Suppressor macrophage (primary cell): Measurements from ENCODE around the gene RETREG3.

ENCODE experiments used
- DNase-seq, 4 experiments: peaks; one replicate each; pipeline ENCODE4 v3.0.0-alpha.2; 2020 to 2022

The RETREG3 gene

DNA sequence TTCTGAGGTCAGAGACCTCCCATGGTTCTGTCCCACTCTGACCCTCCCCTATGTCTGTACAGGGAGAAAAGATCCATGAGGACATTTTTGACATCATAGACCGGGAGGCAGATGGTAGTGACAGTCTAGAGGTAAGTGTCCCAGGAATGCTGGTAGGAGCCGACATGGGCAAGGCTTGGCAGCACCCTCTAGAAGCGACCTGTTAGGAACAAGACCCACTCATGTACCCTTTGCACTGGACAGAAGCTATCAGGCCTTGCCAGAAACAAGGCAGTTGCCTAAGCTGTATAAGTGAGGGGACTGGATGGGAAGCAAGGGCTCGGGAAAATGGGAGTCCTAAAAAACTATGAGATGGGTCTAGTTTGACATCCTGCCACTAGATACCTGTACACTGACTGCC lies 2.8 kb upstream of the RETREG3 start:
- no peak for DNase-seq

DNA sequence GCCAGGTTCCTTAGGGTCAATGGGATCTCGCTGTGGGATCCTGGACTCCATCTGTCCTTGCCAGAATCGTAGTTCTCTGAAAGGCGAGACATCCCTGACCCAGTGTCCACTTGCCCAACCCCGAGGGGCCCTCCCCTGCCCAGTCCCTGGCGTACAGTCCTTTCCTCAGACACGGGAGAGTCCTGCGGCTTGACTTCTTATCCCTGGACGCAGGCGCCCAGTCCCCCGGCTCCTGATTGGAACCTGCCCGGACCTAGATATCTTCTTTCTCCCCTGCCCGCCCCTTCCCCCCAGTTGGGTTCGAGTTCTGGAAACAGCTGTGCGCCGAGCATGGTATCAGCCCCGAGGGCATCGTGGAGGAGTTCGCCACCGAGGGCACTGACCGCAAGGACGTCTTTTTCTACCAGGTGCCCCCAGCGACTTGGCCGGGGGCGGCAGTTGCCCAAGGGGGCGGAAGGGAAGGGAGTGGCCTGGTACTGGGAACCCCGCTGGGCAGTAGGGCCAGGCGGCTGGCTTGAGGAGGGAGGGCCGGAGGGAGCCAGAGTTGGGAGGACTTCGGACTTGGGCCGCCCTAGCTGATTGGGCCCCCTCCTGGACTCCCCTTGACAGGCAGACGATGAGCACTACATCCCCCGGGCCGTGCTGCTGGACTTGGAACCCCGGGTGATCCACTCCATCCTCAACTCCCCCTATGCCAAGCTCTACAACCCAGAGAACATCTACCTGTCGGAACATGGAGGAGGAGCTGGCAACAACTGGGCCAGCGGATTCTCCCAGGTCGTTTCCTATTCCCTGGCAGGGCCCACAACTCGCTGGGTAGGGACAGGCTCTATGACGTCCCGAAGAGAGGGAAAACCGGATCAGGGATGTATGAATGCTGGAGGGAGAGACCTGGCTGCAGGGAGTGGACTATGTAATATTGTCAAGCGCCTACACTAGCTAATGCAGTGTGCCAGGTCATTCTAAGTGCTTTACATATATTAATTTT lies 934 bp upstream of the RETREG3 start:
- DNase-seq, result peak in 2 of 4 experiments; percentile 19 to 47

DNA sequence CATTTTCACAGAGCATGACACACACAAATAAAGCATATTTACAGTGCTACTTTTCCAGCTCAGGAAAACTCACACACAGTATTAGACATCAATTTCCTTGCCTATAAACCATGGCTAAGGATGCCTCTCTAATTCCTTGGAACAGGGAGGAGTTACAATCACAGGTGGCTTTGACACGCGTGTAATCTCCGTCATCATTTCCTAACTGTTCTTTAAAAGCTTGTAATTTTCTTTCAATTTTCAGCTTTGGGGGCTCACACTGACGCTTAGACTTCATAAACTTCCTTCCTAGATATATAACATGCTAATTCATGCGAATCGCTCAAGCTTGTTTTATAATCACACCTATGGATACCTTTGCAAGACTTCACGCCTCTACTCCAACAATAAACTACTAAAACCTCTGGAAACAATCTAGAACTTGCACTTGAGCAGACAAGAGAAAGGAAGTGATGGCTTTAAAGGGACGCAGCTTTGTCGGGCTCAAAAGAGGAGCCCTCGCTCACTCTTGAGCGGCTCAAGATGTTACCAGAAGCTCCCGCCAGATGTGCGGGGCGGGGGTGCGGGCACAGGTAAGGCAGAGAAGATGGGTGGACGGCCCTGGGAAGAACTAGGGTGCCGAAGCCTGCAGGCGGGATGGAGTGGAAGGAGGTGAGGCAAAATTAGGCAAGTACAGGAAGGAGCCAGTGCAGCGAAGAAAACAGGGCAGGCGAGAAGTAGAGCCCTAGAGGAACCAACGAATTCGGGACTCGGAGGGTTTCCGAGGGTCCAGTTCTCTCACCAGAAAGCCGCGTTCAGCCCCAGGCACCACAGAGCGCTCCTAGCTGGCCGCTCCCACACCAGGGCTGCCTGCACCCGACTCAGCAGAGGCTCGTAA lies 631 bp downstream of the RETREG3 start:
- peak; percentile 5 to 46 (median 33) for DNase-seq

DNA sequence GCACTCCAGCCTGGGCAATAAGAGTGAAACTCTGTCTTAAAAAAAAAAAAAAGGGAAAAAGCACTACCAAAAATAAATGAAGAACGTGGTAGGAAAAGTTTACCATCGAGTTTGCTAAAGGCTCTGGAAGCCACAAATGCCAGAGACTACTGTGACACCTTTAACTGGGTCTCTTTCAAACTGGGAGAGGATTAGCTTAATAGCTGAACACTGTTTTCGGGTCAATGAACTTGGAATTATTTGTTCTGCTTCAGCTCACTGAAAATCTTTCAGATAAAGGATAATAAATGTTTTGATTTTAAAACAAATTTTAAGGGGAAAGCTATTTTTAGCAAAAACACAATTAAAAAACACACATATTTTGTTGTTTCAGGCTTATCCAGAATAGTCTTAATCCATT lies 1.4 kb downstream of the RETREG3 start:
- DNase-seq, result no peak

DNA sequence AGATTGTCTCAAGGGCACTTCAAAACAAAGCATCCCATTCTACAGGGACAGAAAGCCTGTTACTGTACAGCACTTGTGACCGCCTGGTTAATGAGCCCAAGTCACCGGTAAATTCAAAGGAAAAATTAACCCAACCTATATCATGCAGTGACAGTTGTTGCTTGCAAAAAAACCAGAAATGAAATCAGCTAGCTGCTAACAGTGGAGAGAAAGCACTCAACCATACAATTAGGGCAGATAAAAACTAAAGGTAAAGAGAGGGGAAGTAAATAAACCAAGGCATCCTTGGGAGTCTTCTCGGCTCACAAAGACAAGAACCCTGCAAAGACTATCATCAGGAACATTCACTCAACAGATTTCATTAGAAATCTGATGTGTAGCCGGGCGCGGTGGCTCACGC lies 5.9 kb downstream of the RETREG3 start:
- no peak for DNase-seq

DNA sequence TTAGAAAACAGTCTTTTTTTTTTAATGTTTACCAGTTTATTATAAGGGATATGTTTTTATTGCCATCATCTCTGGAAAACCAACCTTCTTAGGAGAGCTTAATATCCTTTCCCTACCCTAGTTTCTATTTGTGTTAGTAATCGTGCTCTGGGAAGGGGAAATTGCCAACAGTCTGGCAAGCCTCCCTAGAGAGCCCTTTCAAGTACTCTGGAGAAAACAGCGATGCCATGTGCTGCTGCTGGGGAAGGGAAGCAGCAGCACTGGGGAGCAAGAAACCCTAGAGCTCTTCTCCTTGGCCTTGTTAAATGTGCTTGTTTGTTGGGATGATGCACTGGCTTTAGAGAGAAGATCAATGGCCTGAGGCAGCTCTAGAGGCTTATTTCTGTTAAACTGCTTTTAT lies 10.3 kb downstream of the RETREG3 start:
- DNase-seq, result no peak

DNA sequence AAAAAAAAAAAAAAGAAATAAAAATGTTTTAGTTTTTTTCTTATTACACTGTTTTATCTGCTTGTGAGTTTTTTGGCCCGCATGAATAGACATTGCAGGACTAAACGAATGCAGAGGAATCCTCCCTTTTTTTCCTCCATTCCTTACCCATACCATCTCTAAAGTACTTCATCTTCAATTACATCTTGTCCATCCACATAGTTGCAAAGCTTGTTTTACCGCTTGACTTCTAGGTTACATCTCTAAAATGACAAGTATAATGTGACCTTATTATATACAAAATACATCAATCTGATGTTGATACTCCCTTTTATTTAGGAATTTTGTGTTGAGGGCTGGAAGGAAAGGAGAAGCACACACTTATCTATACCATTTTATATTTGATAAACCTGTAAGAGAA lies 12.8 kb downstream of the RETREG3 start:
- no peak for DNase-seq

DNA sequence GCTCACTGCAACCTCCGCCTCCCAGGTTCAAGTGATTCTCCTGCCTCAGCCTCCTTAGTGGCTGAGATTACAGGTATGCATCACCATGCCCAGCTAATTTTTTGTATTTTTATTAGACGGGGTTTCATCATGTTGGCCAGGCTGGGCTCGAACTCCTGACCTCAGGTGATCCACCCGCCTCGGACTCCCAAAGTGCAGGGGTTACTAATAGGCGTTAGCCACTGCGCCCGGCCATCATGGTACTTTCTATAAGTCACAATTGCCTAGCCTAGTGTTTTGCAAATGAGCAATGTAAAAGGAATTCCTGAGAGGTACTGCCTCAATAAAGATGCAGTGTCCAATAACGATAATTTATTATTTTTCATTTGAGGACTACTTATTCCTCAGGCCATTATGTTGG lies 17.8 kb downstream of the RETREG3 start:
- DNase-seq, result no peak

DNA sequence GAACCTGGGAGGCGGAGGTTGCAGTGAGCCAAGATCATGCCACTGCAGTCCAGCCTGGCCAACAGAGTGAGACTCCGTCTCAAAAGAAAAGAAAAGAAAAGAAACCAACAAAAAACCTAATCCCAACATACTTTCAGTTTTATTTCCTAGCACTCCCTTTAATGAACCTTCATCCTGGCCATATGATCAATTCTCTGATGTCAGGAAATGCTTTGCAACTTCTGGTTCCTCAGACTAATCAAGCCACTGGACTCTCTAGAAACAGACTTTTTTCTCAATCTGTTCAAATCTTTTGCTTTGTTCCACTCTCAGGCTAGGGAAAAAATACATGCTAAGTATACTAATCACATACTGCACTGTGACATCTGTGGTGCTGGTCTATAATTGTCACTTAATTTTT lies 18.3 kb downstream of the RETREG3 start:
- no peak for DNase-seq

DNA sequence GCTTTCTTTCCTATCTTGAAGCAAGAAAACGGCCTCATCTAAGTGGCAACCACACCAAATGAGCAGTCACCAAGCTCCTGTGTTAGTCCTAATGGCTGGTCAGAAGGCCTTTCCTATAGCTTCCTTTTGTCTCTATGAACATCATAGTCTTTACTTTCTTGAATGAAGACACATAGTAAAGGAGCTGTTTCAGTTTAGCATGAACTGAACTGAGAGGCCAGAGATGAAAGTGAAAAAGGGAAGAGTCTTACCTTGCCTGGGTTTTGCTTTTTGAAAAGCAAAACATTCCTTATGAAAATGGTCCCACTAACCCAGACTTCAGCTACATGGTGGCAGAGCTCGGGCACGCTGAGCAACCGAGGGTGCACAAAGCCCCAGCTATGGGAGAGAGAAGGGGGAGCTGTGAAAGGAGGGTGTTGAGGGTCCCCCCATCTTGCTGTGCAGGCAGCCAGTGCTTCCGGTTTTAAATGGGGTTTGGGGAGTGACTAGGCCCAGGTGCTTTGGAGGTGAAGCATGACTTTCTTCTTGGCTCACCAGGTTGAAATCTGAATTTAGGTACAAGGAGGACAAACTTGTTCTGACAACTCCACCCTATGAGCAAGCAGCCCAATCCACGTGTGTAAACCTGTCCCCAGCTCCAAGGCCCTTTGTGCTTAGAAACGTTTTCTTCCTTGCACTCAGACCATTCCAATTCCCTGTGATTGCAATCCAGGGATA lies 22.5 kb downstream of the RETREG3 start:
- no peak for DNase-seq

DNA sequence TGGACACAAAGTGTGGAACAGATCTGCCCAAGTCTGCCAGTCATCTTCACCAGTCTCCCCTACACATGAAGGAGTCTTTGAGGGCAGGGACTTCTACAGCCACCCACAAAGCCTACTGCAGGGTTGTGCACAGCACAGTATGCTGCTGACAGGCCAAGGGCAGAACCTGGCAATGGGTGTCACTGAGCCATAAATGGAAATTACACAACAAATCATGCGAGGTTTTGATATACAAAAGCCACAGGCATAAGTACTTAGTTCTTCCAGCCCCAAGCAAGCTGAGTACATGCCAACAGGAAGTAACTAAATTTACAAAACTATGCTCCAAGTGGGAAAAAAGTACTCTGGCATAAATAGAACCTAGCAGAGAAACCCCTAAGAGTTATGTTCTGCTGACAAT lies 23.8 kb downstream of the RETREG3 start:
- DNase-seq, result peak; percentile 72 to 90 (median 78)

DNA sequence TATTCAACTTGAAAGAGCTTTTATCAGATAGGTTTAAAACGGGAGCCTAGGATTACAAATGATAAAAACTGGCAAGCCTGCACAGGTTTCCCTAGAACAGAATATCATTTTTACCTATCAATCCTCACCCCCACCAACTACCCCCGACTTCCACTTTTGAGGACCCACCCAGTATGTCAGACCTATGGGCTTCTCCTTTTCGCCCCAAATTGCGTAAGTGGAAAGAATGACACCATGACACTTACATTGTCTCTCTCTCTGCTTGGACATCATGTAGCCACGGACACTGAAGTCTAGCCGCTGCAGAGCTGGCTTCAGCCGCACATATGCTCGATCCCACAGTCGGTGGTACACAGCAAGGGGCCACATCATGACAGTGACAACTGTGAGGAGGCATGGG lies 24.3 kb downstream of the RETREG3 start:
- peak; percentile 76 to 88 (median 78) for DNase-seq

DNA sequence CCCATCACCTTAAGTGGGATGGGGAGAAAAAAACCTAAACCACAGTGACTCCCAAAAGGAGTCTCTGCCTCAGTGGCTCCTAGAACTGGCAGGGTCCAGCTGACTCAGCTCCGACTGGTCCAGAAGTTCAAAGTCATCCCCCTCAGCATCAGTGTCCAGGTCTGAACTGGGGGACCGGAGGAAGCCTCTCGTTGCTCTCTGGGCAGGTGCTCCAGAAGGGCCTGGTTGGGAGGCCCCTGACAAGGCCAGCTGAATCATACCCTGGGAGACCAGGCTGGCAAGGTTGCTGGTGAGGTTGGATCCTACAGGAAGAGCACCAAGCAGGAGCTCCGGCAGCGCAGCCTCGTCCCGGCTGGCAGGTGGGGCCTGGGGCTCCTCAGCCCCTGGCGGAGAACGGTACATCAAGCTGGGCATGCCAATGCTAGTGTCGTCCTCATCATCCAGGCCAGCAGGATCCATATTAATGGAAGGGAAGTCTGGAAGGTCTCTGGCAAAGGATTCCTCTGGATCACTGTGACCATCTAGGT lies 27.4 kb downstream of the RETREG3 start:
- DNase-seq, result no peak

DNA sequence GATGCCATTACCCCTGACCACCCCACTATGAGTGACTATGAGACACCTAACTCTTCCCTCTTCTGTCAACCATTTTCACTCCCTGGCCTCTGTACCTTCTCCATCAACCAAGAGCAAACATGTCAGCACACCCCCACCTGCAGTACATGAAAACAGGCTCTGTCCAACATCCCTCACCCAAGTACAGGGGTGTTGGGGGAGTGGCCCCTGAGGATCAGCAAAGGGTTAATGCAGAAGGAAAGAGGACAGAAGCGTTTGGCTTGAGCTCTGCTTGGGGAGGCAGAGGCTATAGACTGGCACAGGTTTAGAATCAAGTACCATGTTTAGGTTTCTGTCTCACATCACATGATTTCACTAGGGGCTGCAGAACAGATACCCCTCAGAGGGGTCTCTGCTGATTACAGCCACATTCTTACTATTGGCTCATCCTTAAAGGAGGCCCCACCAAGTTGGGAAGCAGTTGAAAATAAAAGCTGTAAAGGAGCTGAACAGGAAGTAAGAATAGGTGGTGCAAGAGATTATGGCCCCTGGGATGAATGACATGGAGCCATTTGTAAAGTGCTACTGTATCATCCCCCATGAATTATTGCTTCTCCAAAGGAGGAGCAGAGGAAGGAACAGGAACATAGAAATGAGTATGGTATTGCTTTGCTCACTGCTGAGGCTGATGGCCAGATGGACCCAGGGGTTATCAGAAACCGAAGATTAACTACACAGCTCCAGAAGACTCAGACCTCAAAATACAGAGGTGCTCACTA lies 29.2 kb downstream of the RETREG3 start:
- DNase-seq, result no peak

DNA sequence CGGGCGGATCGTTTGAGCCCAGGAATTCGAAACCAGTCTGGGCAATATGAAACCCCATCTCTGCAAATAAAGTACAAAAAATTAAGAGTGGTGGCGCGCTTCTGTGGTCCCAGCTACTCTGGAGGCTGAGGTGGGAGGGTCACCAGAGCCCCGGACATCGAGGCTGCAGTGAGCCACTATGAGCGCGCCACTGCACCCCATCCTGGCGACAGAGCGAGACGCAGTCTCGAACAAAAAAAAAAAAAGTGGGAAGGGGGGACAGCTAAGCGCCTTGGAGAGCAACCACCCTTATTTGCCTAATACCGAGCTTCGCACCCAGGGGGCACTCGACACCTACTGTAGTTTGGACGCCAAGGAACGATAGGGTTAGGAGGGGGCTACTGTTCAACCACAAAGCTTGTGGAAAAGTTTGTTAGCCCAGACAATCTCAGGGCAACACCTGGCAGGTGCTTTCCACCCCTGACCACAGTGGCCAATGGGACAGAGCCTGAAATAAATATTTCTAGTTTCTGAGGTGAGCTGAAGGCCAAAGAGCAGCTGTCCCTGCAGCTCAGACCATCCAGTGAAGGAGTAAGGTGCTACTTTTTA lies 30.8 kb downstream of the RETREG3 start:
- peak; percentile 80 to 87 (median 84) for DNase-seq

DNA sequence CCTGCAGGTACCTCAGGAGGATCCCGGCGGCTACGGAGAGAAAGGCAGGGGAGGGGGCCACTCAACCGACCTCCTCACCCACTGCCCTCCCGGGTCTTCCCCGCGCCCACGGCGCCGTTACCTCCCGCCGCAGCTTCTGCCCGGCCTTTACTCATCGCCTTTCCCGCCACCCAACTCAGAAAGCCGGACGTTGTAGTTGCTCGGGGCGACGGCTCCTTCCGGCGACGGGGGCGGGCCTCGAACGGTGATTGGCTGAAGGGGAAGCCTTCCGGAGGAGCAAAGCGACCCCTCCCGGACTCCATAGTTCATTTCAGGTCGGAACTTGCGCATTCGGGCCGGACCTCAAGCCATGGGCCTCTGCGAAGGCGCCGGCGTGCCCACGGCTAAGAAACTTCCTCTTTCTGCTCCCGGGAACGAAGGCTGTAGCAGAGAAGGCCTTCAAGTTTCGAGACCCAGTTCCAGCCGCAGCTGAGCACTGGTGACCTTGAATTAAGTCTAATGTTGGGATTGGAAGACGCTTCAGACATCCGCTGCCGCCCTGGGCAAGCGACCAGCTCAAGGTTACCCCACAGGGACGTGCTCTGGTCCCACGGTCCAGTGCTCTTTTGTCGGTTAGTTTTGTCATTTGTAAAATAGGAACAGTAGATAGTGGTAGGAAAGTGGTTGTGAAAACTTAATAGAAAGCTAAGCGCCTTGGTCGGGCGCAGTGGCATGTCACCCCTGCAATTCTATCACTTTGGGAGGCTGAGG lies 31.5 kb downstream of the RETREG3 start, which contains the start of gene PSMC3IP:
TSS of gene PSMC3IP (minus strand) at position 198 of the 750 bp plus-strand sequence. CDS start at position 155, 43 bp downstream.
- DNase-seq, result peak; percentile 98 to 99 (median 99)

DNA sequence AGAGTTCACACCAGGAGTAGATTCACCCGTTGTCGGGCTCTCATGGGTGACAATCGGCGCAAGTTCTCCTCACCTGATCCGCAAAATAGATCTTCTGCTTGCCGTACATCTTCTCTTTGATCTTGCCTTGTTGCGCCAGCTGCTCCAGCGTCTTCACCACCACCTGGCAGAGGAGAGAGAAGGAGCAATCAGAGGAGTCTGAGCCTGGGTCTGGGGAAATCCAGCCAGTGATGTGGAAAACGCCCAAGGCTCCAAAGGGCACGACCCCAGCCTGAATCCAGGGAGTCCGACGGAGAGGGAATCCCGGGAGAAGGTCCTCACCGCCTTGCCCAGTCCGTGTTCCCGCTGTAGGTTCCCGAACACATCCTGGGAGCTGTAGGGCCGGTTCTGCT lies 32.0 kb downstream of the RETREG3 start:
- no peak for DNase-seq

DNA sequence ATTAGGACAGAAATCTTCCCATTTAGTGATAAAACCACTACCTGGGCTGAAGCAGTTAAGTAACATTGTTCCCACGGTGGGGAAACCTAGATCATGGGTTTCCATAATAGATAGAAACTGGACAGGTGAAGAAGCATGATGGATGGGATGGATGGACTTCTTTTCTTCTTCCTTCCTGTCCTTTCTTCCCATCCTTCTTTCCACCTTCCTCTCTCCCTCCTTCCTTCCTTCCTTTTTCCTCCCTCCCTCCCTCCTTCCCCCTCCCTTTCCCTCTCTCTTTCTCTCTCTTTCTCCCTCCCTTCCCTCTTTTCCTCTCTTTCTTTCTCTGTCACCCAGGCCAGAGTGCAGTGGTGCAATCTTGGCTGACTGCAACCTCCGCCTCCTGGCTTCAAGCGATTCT lies 34.7 kb downstream of the RETREG3 start:
- no peak for DNase-seq

DNA sequence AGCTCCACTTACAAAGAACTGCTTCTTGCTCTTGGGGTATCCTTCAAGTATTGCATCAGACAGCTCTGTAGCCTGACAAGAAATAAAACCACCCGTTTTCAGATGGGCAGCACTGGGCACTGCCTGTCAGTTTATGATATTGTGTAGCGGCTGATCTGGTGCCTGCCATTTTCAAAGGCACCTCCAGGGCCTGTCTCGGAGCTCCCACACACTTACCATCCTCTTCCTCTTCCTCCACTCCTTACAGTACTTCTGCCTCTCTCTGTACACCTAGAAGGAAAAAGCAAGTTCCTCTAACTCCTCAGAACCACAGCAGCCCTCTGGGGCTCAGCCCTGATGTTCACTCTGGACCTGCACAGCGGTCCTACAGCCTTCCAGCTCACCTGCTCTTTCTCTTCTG lies 36.1 kb downstream of the RETREG3 start:
- no peak for DNase-seq

DNA sequence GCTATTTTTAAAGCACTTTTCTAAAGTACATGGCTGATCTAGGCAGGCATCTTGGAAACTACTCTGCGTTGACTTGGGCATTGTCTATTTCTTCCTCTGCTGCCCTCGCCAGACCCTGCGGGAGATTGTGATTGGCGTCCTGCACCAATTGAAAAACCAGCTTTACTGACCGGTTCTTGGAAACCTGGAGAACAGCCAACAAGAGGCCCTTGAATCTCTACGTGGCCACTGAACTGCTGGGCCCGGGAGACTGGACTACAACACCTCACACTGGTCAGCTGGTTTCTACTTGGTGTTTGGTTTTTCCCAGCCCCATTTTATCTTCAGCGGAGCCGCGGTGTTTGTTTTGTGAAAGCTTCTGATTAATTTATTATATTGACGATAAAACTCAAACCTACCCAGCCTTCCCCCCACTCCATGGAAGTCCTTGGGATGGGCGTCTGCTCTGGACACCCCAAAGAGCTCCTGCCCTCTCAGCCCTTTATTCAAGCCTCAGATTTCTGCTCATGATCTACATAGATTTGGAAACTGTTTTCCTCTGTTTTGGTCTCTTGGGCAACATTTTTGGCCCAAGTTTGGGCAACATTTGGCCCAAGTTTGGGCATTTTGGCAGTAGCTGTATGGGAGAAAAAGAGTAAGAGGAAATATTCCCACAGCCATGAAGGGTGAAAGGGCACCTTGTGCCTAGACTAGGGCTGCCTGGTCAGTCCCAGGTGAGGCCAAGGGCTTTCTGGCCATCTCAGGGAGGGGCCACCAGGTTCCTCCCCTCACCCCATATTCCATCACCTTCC lies 37.5 kb downstream of the RETREG3 start:
- no peak for DNase-seq
